ENCODE measurements around the gene ZNF141.

The ZNF141 gene

GRCh38 chr4:335515-335914 lies 2.1 kb upstream of the ZNF141 start:
- H4K20me1 ChIP-seq (ENCODE audit: insufficient read depth, low read length), result no peaks in the 10 kb centered on the region
- no peaks in the 10 kb centered on the region for H3K27me3 ChIP-seq (replicated peaks; ENCODE audit: insufficient read depth, low read length)
- no peaks in the 10 kb centered on the region for H3K9me3 ChIP-seq (replicated peaks; ENCODE audit: insufficient read depth, low read length)
- no peak overlapping the region for H3K4me3 ChIP-seq (ENCODE audit: low read length)
- DNase-seq, result no peak
- no peak overlapping the region for H3K4me2 ChIP-seq (ENCODE audit: low read depth, low read length)
- no peaks in the 10 kb centered on the region for H3K79me2 ChIP-seq (ENCODE audit: low read length)
- H3F3A ChIP-seq (ENCODE audit: insufficient read depth, low read length), result no peaks in the 10 kb centered on the region
- H2AFZ ChIP-seq (ENCODE audit: low read length), result no peak overlapping the region
- no peaks in the 10 kb centered on the region for H3K4me1 ChIP-seq (ENCODE audit: low read length)
- H3K36me3 ChIP-seq (replicated peaks; ENCODE audit: insufficient read depth, low read length), result no peaks in the 10 kb centered on the region
- H3K27ac ChIP-seq (ENCODE audit: low read length), result no peak overlapping the region
- no peak for TF ChIP-seq EZH2 (optimal IDR thresholded peaks at IDR 0.05; ENCODE audit: low read depth, low read length)
- TF ChIP-seq, protein P1, sequence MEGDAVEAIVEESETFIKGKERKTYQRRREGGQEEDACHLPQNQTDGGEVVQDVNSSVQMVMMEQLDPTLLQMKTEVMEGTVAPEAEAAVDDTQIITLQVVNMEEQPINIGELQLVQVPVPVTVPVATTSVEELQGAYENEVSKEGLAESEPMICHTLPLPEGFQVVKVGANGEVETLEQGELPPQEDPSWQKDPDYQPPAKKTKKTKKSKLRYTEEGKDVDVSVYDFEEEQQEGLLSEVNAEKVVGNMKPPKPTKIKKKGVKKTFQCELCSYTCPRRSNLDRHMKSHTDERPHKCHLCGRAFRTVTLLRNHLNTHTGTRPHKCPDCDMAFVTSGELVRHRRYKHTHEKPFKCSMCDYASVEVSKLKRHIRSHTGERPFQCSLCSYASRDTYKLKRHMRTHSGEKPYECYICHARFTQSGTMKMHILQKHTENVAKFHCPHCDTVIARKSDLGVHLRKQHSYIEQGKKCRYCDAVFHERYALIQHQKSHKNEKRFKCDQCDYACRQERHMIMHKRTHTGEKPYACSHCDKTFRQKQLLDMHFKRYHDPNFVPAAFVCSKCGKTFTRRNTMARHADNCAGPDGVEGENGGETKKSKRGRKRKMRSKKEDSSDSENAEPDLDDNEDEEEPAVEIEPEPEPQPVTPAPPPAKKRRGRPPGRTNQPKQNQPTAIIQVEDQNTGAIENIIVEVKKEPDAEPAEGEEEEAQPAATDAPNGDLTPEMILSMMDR (IDR thresholded peaks at IDR 0.05; ENCODE audit: low read length), result no peak
- TF ChIP-seq EZH2phosphoT487 (IDR thresholded peaks at IDR 0.05; ENCODE audit: low read length), result no peak
- no peak overlapping the region for H3K9ac ChIP-seq (ENCODE audit: low read length)
- H3K9me2 ChIP-seq (replicated peaks; ENCODE audit: insufficient read depth, low read length), result no peaks in the 10 kb centered on the region

DNA sequence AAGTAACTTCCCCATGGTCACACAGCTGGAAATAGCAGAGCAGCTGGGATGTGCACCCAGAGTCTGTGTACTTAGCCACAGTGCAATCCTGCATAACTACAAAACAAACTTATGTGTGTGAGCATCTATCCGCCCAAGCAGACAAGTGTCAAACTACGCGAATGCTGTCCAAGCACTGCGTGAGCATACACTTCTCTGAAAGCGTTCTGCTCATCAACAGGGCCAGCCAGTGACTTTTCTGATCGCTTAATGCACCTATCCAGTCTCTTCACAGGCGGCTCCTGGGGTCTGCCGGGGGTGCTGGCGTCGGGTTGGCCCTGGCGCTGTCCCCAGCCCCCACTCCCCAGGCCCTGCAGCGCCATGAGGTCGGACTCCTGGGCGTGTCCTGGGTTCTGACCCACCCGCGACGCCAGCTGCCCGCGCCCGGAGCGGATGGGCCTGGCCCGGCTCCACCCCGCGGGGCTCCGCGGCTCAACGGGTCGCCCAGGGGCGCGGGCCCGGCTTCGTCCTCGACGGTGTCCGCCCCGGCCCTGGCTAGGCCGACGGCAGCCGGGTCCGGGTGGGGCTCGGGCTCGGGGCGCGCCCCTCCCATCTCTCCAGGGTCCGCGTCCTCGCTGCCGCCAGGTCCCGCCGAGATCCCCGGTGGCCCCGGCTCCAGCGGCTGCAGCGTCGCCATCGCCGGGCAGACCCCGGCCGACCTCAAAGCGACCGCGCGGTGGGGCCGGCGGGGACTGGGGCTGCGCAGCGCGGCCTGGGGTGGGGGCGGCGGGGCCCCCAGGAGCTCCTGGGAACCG lies 1.3 kb upstream of the ZNF141 start:
- Histone ChIP-seq H3K79me2 (ENCODE audit: low read length) (no peaks in the 10 kb centered on the region), H3K9me2 (replicated peaks; ENCODE audit: insufficient read depth, low read length) (no peaks in the 10 kb centered on the region), H3K27ac (ENCODE audit: low read length) (no peak overlapping the region), H3K4me3 (ENCODE audit: low read length) (no peak overlapping the region), H3K4me2 (ENCODE audit: low read depth, low read length) (no peak overlapping the region), H3K9ac (ENCODE audit: low read length) (no peak overlapping the region), H3K27me3 (replicated peaks; ENCODE audit: insufficient read depth, low read length) (no peaks in the 10 kb centered on the region), H2AFZ (ENCODE audit: low read length) (no peak overlapping the region), H3K9me3 (replicated peaks; ENCODE audit: insufficient read depth, low read length) (no peaks in the 10 kb centered on the region), H3K36me3 (replicated peaks; ENCODE audit: insufficient read depth, low read length) (no peaks in the 10 kb centered on the region), H3K4me1 (ENCODE audit: low read length) (no peaks in the 10 kb centered on the region), H3F3A (ENCODE audit: insufficient read depth, low read length) (no peaks in the 10 kb centered on the region), H4K20me1 (ENCODE audit: insufficient read depth, low read length) (no peaks in the 10 kb centered on the region)
- DNase-seq, result no peak
- TF ChIP-seq EZH2phosphoT487 (IDR thresholded peaks at IDR 0.05; ENCODE audit: low read length) (no peak), EZH2 (optimal IDR thresholded peaks at IDR 0.05; ENCODE audit: low read depth, low read length) (no peak)
- TF ChIP-seq, protein P1 (IDR thresholded peaks at IDR 0.05; ENCODE audit: low read length), result no peak

- Histone ChIP-seq H3K27me3 (replicated peaks; ENCODE audit: insufficient read depth, low read length) (no peaks in the 10 kb centered on the region), H4K20me1 (ENCODE audit: insufficient read depth, low read length) (no peaks in the 10 kb centered on the region), H3K36me3 (replicated peaks; ENCODE audit: insufficient read depth, low read length) (no peaks in the 10 kb centered on the region), H3K4me2 (ENCODE audit: low read depth, low read length) (no peak overlapping the region), H2AFZ (ENCODE audit: low read length) (no peak overlapping the region), H3K79me2 (ENCODE audit: low read length) (no peaks in the 10 kb centered on the region), H3K4me3 (ENCODE audit: low read length) (no peak overlapping the region), H3F3A (ENCODE audit: insufficient read depth, low read length) (no peaks in the 10 kb centered on the region), H3K4me1 (ENCODE audit: low read length) (no peaks in the 10 kb centered on the region), H3K9me2 (replicated peaks; ENCODE audit: insufficient read depth, low read length) (no peaks in the 10 kb centered on the region), H3K9ac (ENCODE audit: low read length) (no peak overlapping the region), H3K9me3 (replicated peaks; ENCODE audit: insufficient read depth, low read length) (no peaks in the 10 kb centered on the region), H3K27ac (ENCODE audit: low read length) (no peak overlapping the region)
- no peak for DNase-seq
- TF ChIP-seq EZH2 (optimal IDR thresholded peaks at IDR 0.05; ENCODE audit: low read depth, low read length) (no peak), EZH2phosphoT487 (IDR thresholded peaks at IDR 0.05; ENCODE audit: low read length) (no peak)
- TF ChIP-seq, protein P1 (IDR thresholded peaks at IDR 0.05; ENCODE audit: low read length), result no peak
These were observed 796 bp upstream of the ZNF141 start for GRCh38 chr4:336893-337142.
